Panc1 (cell line): ENCODE results near the gene CENPC. TPM values are rescaled to one million over a fixed set of nuclear protein-coding genes. Genes with fewer than 3 reads are reported as not detected.
"Not testable (repeated sequence)": the region's sequence is repeated elsewhere in the genome, so short reads cannot be mapped to it uniquely, and the experiment has no call there.

Source experiments
- ATAC-seq: fragments of 200-7000 bp; cut with Tn5 transposase; 2 replicates; pipeline ENCODE4 v1.9.1; 2020; ENCODE audit warnings: mild to moderate bottlenecking, moderate library complexity
- BruUV-seq: library from RNA; stranded (reverse); fragments of 400-500 nt; replicated peaks from 2 replicates; lab custom pipeline; 2021; lab: Mats Ljungman, UMichigan
- CTCF ChIA-PET: fragments of 300-600 bp; sonication (Branson Sonifier 250); formaldehyde crosslinking; loops from one replicate; lab custom pipeline; 2022; ENCODE audit warnings: antibody characterized with exemption; lab: Charles Lee
- POLR2A ChIA-PET: fragments of 300-600 bp; sonication (Branson Sonifier 250); formaldehyde crosslinking; loops from one replicate; lab custom pipeline; 2022; ENCODE audit warnings: antibody characterized with exemption; lab: Charles Lee
- DNase-seq: peaks from one replicate; pipeline ENCODE4 v3.0.0-alpha.2; 2010; ENCODE audit warnings: low read depth, low spot score
- H3K27ac ChIP-seq: 2 replicates; pipeline ENCODE4 v1.5.1; 2011; ENCODE audit warnings: mild to moderate bottlenecking, low read length, inconsistent platforms
- H3K27me3 ChIP-seq: fragments of 200-500 bp; sonication (Bioruptor generic); 2 replicates; pipeline ENCODE4 v1.6.0; 2014; ENCODE audit warnings: low read length, inconsistent platforms; ENCODE audit not compliant: control insufficient read depth, insufficient read depth
- H3K36me3 ChIP-seq: fragments of 200-500 bp; sonication (Bioruptor generic); 2 replicates; pipeline ENCODE4 v1.5.1; 2014; ENCODE audit warnings: inconsistent platforms, mild to moderate bottlenecking, low read length, moderate library complexity; ENCODE audit not compliant: control insufficient read depth, insufficient read depth
- H3K4me1 ChIP-seq: 2 replicates; pipeline ENCODE4 v1.5.1; 2011; ENCODE audit warnings: inconsistent platforms, mild to moderate bottlenecking, low read length, moderate library complexity; ENCODE audit not compliant: control insufficient read depth, insufficient read depth
- H3K4me3 ChIP-seq, 2 experiments: 2 replicates each; pipeline ENCODE4 v1.5.1; 2011 to 2012; ENCODE audit warnings: low read depth in 2 of 2, low read length in 2 of 2, mild to moderate bottlenecking in 2 of 2, inconsistent platforms in 1 of 2, moderate library complexity in 1 of 2
- H3K9me3 ChIP-seq: fragments of 200-500 bp; sonication (Bioruptor generic); 2 replicates; pipeline ENCODE4 v1.5.1; 2014; ENCODE audit warnings: low read depth, mild to moderate bottlenecking, inconsistent platforms, low read length, moderate library complexity; ENCODE audit not compliant: control insufficient read depth, insufficient read depth
- POLR2AphosphoS5 ChIP-seq: IDR thresholded peaks from 2 replicates; pipeline ENCODE4 v1.6.1; 2012; ENCODE audit warnings: mild to moderate bottlenecking, low read depth, low read length, moderate library complexity
- SIN3A ChIP-seq: IDR thresholded peaks from 2 replicates; pipeline ENCODE4 v1.6.1; 2012; ENCODE audit warnings: low read depth, mild to moderate bottlenecking, low read length, moderate library complexity, borderline replicate concordance; ENCODE audit not compliant: insufficient read depth
- TCF7L2 ChIP-seq: IDR thresholded peaks from 2 replicates; pipeline ENCODE4 v1.6.1; 2011; ENCODE audit warnings: mild to moderate bottlenecking, low read depth, low read length, inconsistent platforms
- in situ Hi-C: cut with HindIII; loops from 2 replicates; pipeline ENCODE4 v1.10.0; 2016; ENCODE audit warnings: low sequenced_read_pairs, low pct_unique_long_range_greater_than_20kb
- intact Hi-C: fragments of 100-400 bp; cut with micrococcal nuclease; formaldehyde crosslinking; loops from one replicate; pipeline ENCODE4 v1.10.0; 2022; ENCODE audit not compliant: unreplicated experiment
- total RNA-seq: library from RNA; stranded (reverse); gene quantifications from one replicate; pipeline ENCODE4 v1.2.1, GENCODE V29; 2021; ENCODE audit not compliant: unreplicated experiment
- TF ChIP-seq, protein P1 (sequence below): fragments of 450-650 bp; IDR thresholded peaks from 2 replicates; pipeline ENCODE4 v1.5.1; 2017; ENCODE audit warnings: mild to moderate bottlenecking
- TF ChIP-seq, protein P2 (sequence below), 2 experiments: IDR thresholded peaks; 2 replicates each; pipeline ENCODE4 v1.6.1; 2011 to 2012; ENCODE audit warnings: low read depth in 2 of 2, control low read depth in 1 of 2, low read length in 1 of 2, mild to moderate bottlenecking in 1 of 2, moderate library complexity in 1 of 2; ENCODE audit not compliant: insufficient read depth in 1 of 2

The CENPC gene
- total RNA-seq, 1 experiment from 2014 or later: 10.1 TPM

DNA sequence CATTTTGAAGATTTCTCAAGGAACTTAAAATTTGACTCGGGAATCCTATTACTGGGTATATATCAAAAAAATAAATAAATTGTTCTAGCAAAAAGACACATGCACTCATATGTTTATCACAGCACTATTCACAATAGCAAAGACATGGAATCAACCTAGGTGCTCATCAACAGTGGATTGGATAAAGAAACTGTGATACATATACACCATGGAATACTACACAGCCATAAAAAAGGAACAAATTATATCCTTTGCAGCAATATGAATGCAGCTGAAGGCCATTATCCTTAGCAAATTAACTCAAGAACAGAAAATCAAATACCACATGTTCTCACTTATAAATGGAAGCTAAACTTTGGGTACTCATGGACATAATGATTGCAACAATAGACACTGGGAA is 97.4 kb downstream of the CENPC start:
- intact Hi-C loops: no loop called here
- no peaks in the 10 kb centered on the region for H3K9me3 ChIP-seq
- H3K27ac ChIP-seq: no peak overlapping the region
- ChIA-PET POLR2A (no interaction called here), CTCF (no interaction called here)
- no peak for DNase-seq
- no peaks in the 10 kb centered on the region for H3K36me3 ChIP-seq
- no peak for ATAC-seq
- in situ Hi-C loops: no loop called here
- BruUV-seq: no TSS peak
- H3K27me3 ChIP-seq: no peaks in the 10 kb centered on the region
- no peaks in the 10 kb centered on the region for H3K4me1 ChIP-seq
- TF ChIP-seq SIN3A: no peak
- no peak for TF ChIP-seq TCF7L2
- TF ChIP-seq, protein P1, sequence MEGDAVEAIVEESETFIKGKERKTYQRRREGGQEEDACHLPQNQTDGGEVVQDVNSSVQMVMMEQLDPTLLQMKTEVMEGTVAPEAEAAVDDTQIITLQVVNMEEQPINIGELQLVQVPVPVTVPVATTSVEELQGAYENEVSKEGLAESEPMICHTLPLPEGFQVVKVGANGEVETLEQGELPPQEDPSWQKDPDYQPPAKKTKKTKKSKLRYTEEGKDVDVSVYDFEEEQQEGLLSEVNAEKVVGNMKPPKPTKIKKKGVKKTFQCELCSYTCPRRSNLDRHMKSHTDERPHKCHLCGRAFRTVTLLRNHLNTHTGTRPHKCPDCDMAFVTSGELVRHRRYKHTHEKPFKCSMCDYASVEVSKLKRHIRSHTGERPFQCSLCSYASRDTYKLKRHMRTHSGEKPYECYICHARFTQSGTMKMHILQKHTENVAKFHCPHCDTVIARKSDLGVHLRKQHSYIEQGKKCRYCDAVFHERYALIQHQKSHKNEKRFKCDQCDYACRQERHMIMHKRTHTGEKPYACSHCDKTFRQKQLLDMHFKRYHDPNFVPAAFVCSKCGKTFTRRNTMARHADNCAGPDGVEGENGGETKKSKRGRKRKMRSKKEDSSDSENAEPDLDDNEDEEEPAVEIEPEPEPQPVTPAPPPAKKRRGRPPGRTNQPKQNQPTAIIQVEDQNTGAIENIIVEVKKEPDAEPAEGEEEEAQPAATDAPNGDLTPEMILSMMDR: no peak
- no peak for TF ChIP-seq POLR2AphosphoS5
- TF ChIP-seq, protein P2, sequence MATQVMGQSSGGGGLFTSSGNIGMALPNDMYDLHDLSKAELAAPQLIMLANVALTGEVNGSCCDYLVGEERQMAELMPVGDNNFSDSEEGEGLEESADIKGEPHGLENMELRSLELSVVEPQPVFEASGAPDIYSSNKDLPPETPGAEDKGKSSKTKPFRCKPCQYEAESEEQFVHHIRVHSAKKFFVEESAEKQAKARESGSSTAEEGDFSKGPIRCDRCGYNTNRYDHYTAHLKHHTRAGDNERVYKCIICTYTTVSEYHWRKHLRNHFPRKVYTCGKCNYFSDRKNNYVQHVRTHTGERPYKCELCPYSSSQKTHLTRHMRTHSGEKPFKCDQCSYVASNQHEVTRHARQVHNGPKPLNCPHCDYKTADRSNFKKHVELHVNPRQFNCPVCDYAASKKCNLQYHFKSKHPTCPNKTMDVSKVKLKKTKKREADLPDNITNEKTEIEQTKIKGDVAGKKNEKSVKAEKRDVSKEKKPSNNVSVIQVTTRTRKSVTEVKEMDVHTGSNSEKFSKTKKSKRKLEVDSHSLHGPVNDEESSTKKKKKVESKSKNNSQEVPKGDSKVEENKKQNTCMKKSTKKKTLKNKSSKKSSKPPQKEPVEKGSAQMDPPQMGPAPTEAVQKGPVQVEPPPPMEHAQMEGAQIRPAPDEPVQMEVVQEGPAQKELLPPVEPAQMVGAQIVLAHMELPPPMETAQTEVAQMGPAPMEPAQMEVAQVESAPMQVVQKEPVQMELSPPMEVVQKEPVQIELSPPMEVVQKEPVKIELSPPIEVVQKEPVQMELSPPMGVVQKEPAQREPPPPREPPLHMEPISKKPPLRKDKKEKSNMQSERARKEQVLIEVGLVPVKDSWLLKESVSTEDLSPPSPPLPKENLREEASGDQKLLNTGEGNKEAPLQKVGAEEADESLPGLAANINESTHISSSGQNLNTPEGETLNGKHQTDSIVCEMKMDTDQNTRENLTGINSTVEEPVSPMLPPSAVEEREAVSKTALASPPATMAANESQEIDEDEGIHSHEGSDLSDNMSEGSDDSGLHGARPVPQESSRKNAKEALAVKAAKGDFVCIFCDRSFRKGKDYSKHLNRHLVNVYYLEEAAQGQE (IDR thresholded peaks at IDR 0.05; ENCODE audit: insufficient read depth in 1 of 2, low read depth in 2 of 2, low read length in 1 of 2): no peak
- no peak overlapping the region for H3K4me3 ChIP-seq

DNA sequence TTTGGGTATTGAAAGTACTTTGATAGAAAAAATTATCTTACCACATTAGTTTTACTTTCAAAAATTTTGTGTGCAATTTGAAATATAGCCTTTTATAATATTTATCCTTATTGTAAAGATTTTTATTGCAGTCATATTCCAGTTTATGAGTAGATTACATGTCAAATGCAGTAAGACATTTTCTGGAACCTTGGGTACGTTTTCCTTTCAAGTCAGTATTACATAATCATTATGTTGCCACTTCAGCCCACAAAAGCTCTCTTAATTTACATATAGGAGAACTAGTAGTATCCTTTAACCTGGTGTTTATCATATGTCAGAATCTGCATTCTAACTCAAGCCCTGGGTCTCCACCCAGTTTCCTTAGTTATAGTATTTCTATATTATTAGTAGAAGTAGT is 98.5 kb downstream of the CENPC start:
- H3K27me3 ChIP-seq: no peaks in the 10 kb centered on the region
- H3K4me3 ChIP-seq: no peak overlapping the region
- DNase-seq: no peak
- no peaks in the 10 kb centered on the region for H3K36me3 ChIP-seq
- CTCF ChIA-PET: no interaction called here
- TF ChIP-seq, protein P2 (IDR thresholded peaks at IDR 0.05; ENCODE audit: insufficient read depth in 1 of 2, low read depth in 2 of 2, low read length in 1 of 2): no peak
- TF ChIP-seq, protein P1: no peak
- TF ChIP-seq POLR2AphosphoS5: no peak
- no peak for TF ChIP-seq SIN3A
- TF ChIP-seq TCF7L2: no peak
- no peak overlapping the region for H3K27ac ChIP-seq
- POLR2A ChIA-PET: no interaction called here
- BruUV-seq: no TSS peak
- no peaks in the 10 kb centered on the region for H3K4me1 ChIP-seq
- intact Hi-C loops: no loop called here
- no peaks in the 10 kb centered on the region for H3K9me3 ChIP-seq
- ATAC-seq: no peak
- in situ Hi-C loops: no loop called here

DNA sequence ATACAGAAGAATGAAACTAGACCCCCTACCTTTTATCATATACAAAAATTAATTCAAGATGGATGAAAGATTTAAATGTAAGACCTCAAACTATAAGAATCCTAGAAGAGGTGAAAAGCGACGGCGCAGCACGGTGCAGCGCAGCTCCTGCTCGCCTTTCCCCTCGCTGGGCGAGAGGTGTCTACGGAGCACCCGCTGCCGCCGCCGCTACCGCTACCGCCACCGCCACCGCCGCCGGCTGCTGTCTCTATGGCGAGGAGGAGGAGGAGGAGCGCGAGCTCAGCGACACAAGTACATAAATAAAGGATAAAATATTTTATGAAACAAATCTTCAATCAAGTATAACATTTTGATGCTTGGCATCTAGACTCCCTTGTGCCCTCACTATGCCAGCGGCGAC is 99.4 kb downstream of the CENPC start:
- in situ Hi-C loops, intact Hi-C loops, H3K4me3 ChIP-seq, H3K27ac ChIP-seq, H3K36me3 ChIP-seq, H3K9me3 ChIP-seq, POLR2A ChIA-PET, H3K4me1 ChIP-seq, BruUV-seq, H3K27me3 ChIP-seq, DNase-seq, ATAC-seq: not testable (repeated sequence)
- CTCF ChIA-PET: interaction anchor here (0.7 kb wide), 1 partner anchor 637 kb away, joined by 3 read pairs; no protein-coding TSS in a partner anchor
